ENCODE data around the gene ASB11. TPM values are rescaled to one million over a fixed set of nuclear protein-coding genes. Genes with fewer than 3 reads are reported as not detected.

The ASB11 gene
- total RNA-seq, 1 experiment from 2014 or later: not detected

GRCh38 chrX:15311119-15311518, 4.3 kb downstream of the ASB11 start:
- Histone ChIP-seq H3K79me1 (ENCODE audit: insufficient read depth, low read depth, low read length, poor library complexity, severe bottlenecking) (no peaks in the 10 kb centered on the region), H3K23me2 (ENCODE audit: insufficient read length, low read depth, low read length, poor library complexity, severe bottlenecking) (no peaks in the 10 kb centered on the region), H2AFZ (ENCODE audit: low read length) (no peak overlapping the region), H4K20me1 (ENCODE audit: control insufficient read depth, insufficient read depth, insufficient read length) (no peaks in the 10 kb centered on the region), H4K5ac (ENCODE audit: insufficient read length, low read depth, low read length) (no peak overlapping the region), H3K23ac (ENCODE audit: insufficient read length, low read depth, low read length) (no peak overlapping the region), H2BK20ac (ENCODE audit: low read depth, low read length, poor library complexity, severe bottlenecking) (no peak overlapping the region), H2BK5ac (ENCODE audit: insufficient read length, low read length) (no peak overlapping the region), H3K14ac (ENCODE audit: insufficient read depth, low read length) (no peak overlapping the region), H3K4ac (ENCODE audit: low read depth, low read length) (no peak overlapping the region), H3K56ac (ENCODE audit: insufficient read length, low read depth, low read length) (no peak overlapping the region), H4K8ac (replicated peaks; ENCODE audit: insufficient read length, low read depth, low read length) (no peak overlapping the region), H3T11ph (ENCODE audit: low read length) (no peak overlapping the region), H3K27me3 (ENCODE audit: insufficient read depth, low read length) (no peaks in the 10 kb centered on the region), H2AK5ac (ENCODE audit: insufficient read length, low read length) (no peak overlapping the region), H3K18ac (ENCODE audit: insufficient read length, low read depth, low read length) (no peak overlapping the region), H2BK120ac (ENCODE audit: low read depth, low read length, poor library complexity, severe bottlenecking) (no peak overlapping the region), H2BK12ac (ENCODE audit: insufficient read length, low read depth, low read length) (no peak overlapping the region), H3K4me1 (ENCODE audit: insufficient read depth, low read length) (no peaks in the 10 kb centered on the region), H3K79me2 (ENCODE audit: insufficient read depth, low read length) (no peaks in the 10 kb centered on the region), H3K4me2 (ENCODE audit: insufficient read depth, insufficient read length, low read length) (no peak overlapping the region), H3K9me3 (ENCODE audit: control insufficient read depth, low read depth, low read length) (no peaks in the 10 kb centered on the region), H2BK15ac (ENCODE audit: low read depth, low read length) (no peak overlapping the region), H4K91ac (ENCODE audit: insufficient read length, low read depth, low read length) (no peak overlapping the region), H3K27ac (ENCODE audit: insufficient read length, low read depth, low read length) (no peak overlapping the region), H3K9ac (ENCODE audit: extremely low read depth, insufficient read length, low read length) (no peak overlapping the region)
- no peaks in the 10 kb centered on the region; a peak in 2 of 7 replicates for H3K36me3 Mint-ChIP-seq (ENCODE audit: insufficient read depth in 1 of 3, low read depth in 3 of 3)
- no peak for TF ChIP-seq CTCF (conservative IDR thresholded peaks at IDR 0.05)
- DNase-seq: no peak
- no CpG with 5 or more reads among the region's 3 CpGs for WGBS (ENCODE audit: extremely low coverage, insufficient read length, low lambda C conversion rate)
- no peak overlapping the region for H3K27ac Mint-ChIP-seq
- H3K4me3 Mint-ChIP-seq: no peak overlapping the region
- H3K9me3 Mint-ChIP-seq: peaks cover 14 to 30% of the 10 kb centered on the region in 2 experiments; a peak in 4 of 5 replicates
- peaks cover 2% of the 10 kb centered on the region for H3K27me3 Mint-ChIP-seq (ENCODE audit: low read depth)
- H3K4me1 Mint-ChIP-seq: no peaks in the 10 kb centered on the region

Measured in H9 (cell line).